GM18907 (cell line): ENCODE results near the gene LRRC3.
"Not testable (repeated sequence)": the region's sequence is repeated elsewhere in the genome, so short reads cannot be mapped to it uniquely, and the experiment has no call there.

Source experiments
- ATAC-seq: cut with Tn5 transposase; IDR thresholded peaks from one replicate; pipeline ENCODE4 v1.9.1; 2021; ENCODE audit warnings: mild to moderate bottlenecking, moderate library complexity; ENCODE audit not compliant: unreplicated experiment

Gene LRRC3

GRCh38 chr21:44477131-44477530, 21.8 kb downstream of the LRRC3 start:
- ATAC-seq: no peak

GRCh38 chr21:44477712-44478111, 22.4 kb downstream of the LRRC3 start:
- no peak for ATAC-seq

GRCh38 chr21:44478124-44478800, 23.0 kb downstream of the LRRC3 start:
- no peak for ATAC-seq

GRCh38 chr21:44478801-44479167, 23.5 kb downstream of the LRRC3 start:
- no peak for ATAC-seq

- not testable (repeated sequence) for ATAC-seq
Observed at GRCh38 chr21:44479556-44480199, 24.4 kb downstream of the LRRC3 start.

- ATAC-seq: no peak
Observed at GRCh38 chr21:44480200-44481053, 25.1 kb downstream of the LRRC3 start.

- no peak for ATAC-seq
Observed at GRCh38 chr21:44482581-44483287, 27.4 kb downstream of the LRRC3 start.

- ATAC-seq: no peak
Observed at GRCh38 chr21:44483288-44484237, 28.3 kb downstream of the LRRC3 start.

- no peak for ATAC-seq
Observed at GRCh38 chr21:44484498-44485253, 29.4 kb downstream of the LRRC3 start.

GRCh38 chr21:44485254-44485793, 30.0 kb downstream of the LRRC3 start:
- no peak for ATAC-seq

- no peak for ATAC-seq
Observed at GRCh38 chr21:44485796-44486195, 30.5 kb downstream of the LRRC3 start.

GRCh38 chr21:44486302-44486701, 31.0 kb downstream of the LRRC3 start:
- ATAC-seq: no peak

GRCh38 chr21:44487831-44488230, 32.5 kb downstream of the LRRC3 start:
- no peak for ATAC-seq

- no peak for ATAC-seq
Observed at GRCh38 chr21:44489962-44490361, 34.7 kb downstream of the LRRC3 start.

- ATAC-seq: no peak
Observed at GRCh38 chr21:44490405-44490804, 35.1 kb downstream of the LRRC3 start.

- no peak for ATAC-seq
Observed at GRCh38 chr21:44490816-44491215, 35.5 kb downstream of the LRRC3 start.

GRCh38 chr21:44492567-44493385, 37.5 kb downstream of the LRRC3 start:
- ATAC-seq: no peak

- ATAC-seq: no peak
Observed at GRCh38 chr21:44494418-44494817, 39.1 kb downstream of the LRRC3 start.
